Measurements from ENCODE around the gene WTIP.
"Not testable (repeated sequence)": the region's sequence is repeated elsewhere in the genome, so short reads cannot be mapped to it uniquely, and the experiment has no call there.

WTIP gene

DNA sequence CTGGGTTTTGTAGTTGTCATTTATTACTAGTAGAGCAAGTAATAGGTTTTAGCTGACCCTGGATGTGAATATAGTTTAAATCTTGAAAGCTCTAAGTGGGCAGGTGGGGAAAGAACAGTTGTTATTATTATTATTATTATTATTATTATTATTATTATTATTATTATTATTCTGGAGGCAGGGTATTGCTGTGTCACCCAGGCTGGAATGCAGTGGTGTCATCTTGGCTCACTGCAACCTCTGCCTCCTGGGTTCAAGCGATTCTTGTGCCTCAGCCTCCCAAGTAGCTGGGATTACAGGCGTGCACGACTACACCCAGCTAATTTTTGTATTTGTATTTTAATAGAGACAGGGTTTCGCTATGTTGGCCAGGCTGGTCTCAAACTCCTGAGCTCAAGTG, 3.1 kb upstream of the WTIP start:
- not testable (repeated sequence) for DNase-seq (ENCODE audit: low read depth)

DNA sequence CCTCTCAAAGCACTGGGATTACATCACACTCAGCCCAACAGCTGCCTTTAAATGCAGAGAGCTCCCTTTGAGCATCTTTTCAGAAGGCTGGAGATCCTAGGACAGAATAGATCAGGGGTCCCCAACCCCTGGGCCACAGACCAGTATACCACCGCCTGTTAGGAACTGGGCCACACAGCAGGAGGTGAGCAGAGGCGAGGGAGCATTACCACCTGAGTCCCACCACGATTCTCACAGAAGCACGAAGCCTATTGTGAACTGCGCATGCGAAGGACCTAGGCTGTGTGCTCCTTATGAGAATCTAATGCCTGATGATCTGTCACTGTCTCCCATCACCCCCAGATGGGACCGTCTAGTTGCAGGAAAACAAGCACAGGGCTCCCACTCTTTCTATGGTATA, 2.2 kb upstream of the WTIP start:
- no peak for DNase-seq (ENCODE audit: low read depth)

DNA sequence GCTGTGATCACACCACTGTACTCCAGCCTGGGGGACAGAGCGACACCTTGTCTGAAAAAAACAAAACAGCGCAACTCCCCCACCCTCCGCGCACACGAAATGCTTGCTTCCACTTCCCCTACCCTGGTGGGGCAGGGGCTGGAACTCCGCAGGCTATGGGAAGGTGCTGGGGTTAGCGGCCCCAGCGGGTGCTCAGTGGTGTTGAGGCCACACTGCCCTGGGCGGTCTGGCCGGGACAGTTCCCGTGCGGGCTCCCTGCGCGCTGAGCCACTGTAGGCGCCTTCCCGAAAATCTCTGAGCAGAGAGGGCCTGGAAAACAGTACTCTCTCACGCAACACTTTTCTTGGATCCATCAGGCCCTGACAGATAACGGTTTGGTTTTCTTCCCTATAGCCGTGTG, 1.1 kb upstream of the WTIP start:
- no peak for DNase-seq (ENCODE audit: low read depth)

DNA sequence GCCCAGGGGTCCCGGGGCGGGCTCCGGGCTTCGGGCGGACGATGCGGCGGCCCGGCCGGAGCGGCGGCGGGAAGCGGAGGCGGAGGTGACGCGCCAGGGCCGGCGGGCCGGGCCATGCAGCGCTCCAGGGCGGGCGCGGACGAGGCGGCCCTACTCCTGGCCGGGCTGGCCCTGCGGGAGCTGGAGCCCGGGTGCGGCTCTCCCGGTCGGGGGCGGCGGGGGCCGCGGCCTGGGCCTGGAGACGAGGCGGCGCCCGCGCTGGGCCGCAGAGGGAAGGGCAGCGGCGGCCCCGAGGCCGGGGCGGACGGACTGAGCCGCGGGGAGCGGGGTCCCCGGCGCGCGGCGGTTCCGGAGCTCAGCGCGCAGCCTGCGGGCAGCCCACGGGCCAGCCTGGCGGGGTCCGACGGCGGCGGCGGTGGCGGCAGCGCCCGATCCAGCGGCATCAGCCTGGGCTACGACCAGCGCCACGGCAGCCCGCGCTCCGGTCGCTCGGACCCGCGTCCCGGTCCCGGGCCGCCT, 362 bp downstream of the WTIP start:
- DNase-seq (ENCODE audit: low read depth) = no peak

DNA sequence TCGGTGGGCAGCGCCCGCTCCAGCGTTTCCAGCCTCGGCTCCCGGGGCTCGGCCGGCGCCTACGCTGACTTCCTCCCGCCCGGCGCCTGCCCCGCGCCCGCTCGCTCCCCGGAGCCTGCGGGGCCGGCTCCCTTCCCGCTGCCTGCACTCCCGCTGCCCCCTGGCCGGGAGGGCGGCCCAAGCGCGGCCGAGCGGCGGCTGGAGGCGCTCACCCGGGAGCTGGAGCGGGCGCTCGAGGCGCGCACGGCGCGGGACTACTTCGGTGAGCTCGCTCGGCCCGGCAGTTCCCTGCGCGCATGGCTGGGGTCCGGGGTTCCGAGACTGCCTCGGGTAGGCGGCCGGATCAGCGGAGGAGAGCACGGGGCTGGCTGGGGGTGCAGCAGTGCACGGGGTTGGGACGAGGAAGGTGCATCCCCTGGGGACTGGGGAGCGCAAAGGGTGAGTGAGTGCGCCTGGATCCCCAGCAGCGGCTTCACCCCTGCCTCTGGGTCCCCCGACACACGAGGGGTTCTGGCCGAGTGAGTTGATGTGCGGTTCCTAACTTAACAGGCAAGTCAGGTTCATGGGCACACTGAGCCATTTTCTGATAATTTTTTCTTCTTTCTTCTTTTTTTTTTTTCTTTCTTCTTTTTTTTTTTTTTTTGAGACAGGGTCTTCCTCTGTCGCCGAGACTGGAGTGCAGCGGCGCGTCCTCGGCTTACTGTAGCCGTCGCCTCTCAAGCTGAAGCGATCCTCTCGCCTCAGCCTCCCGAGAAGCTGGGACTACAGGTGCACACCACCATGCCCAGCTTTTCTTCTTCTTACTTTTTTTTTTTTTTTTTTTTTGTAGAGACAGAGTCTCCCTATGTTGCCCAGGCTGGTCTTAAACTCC, 1.1 kb downstream of the WTIP start:
- no peak for DNase-seq (ENCODE audit: low read depth)

DNA sequence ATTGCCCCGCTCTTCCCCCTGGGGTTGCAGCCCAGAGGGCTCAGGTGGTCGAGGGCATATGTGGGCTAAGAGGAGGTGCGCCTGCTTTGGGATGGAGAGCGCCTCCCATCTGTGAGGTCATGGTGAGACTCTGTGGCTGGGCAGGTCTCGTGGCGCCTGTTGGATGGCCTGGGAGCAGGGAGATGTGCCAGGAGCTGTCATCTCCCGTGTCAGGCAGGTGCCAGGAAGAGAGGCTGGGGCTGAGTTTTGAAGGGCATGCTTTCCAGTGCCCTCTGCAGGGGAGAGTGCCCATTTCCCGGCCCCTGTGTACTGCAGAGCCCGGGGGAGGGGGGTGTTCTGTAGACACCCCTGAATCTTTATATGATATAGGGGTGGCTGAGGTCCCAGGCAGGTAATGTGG, 2.8 kb downstream of the WTIP start:
- no peak for DNase-seq (ENCODE audit: low read depth)

- no peak for DNase-seq (ENCODE audit: low read depth)
Observed at GRCh38 chr19:34485831-34486230, 4.3 kb downstream of the WTIP start.

GRCh38 chr19:34487651-34488051, 6.1 kb downstream of the WTIP start:
- no peak for DNase-seq (ENCODE audit: low read depth)

DNA sequence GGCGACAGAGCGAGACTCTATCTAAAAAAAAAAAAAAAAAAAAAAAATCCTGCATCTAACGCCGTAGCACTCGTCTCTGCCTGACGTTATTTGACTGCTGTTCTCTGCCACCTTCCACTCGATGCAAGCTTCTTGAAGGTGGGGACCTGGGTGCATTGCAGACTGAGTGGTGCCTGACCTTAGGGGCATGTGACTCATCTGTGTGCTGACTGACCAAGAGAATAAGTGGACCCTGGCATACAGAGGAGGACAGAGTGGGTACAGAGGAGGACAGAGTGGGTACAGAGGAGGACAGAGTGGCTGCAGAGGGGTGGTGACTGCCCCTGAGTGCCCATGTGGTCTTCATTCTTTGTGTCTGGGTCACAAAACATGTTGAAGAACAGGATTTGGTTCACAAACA, 7.6 kb downstream of the WTIP start:
- no peak for DNase-seq (ENCODE audit: low read depth)

DNA sequence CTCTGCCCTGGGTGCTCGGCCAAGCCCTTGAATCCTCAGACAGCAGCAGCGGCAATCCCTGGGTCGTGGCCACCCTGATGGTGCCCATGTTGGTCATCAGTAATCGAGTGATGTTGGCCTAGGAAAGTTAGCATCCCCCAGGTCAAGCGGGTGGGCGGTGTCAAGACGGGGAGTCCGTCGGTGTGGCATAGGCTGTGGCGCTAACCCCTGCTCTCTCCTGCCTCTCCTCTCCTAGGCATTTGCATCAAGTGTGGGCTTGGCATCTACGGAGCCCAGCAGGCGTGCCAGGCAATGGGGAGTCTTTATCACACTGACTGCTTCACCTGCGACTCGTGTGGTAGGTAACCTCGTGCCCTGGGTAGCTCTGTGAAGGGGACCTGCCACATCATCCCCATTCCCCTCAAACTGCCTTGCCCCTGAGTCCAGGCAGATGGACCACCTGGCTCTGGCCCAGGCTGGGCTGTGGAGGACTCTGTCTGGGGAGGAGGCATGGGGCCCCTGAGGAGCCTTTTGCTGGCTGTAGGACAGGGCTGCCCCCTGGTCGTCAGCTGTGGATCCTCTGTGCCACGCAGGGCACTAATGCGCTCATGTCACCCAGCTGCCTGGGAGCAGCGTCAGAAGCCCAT, 8.7 kb downstream of the WTIP start:
- DNase-seq (ENCODE audit: low read depth) = no peak

GRCh38 chr19:34493038-34493648, 11.6 kb downstream of the WTIP start:
- no peak for DNase-seq (ENCODE audit: low read depth)

- no peak for DNase-seq (ENCODE audit: low read depth)
Observed at GRCh38 chr19:34493649-34494044, 12.1 kb downstream of the WTIP start.

GRCh38 chr19:34494601-34495000, 13.0 kb downstream of the WTIP start:
- DNase-seq (ENCODE audit: low read depth) = no peak

DNA sequence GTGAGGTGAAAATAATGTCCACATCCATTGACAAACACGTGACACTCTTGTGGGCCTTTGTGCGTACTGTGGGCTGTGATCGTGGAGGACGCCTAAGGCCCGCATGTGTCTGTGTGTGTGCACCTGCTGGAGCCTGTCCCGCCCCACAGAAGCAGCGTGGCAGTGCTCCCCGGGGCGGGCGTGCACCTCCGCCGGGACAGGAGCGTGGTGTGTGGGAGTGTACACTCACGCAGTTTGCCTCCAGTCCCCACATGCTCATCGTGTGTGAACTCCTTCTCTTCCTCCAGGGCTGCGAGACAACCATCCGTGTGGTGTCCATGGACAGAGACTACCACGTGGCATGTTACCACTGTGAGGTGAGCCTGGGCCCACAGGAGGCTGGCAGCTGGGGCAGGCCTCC, 13.9 kb downstream of the WTIP start:
- DNase-seq (ENCODE audit: low read depth) = no peak

DNA sequence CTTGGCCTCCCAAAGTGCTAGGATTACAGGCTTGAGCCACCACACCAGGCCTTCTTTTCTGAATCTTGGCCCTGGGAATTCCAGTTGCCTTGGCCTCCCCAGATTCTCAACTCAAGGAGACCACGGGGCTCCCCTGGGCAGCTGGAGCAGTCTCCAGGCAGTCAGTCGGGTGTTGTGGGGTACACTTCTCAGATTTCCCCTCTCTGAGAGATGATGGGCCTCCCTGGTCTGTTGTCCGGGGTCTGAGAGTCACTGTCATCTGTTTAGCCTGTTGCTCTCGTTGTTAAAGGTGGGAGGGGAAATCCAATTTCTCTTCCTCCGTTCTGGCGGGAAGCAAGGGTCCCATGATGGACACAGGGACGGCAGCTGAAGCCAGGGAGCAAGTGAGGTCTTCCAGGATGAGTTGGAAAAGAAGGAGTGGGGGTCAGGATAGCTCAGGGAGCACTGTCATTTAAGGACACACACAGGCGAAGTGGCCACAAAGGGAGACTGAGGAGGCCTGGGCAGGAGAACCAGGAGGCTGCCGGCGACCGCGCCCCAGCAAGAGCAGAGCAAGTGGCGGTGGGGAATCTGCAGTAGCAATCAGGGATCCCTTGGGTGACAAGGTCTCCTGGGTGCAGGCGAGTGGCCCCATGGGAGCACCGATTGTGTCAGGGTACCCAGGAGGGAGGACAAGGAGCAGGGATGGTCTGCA, 15.7 kb downstream of the WTIP start:
- no peak for DNase-seq (ENCODE audit: low read depth)

DNA sequence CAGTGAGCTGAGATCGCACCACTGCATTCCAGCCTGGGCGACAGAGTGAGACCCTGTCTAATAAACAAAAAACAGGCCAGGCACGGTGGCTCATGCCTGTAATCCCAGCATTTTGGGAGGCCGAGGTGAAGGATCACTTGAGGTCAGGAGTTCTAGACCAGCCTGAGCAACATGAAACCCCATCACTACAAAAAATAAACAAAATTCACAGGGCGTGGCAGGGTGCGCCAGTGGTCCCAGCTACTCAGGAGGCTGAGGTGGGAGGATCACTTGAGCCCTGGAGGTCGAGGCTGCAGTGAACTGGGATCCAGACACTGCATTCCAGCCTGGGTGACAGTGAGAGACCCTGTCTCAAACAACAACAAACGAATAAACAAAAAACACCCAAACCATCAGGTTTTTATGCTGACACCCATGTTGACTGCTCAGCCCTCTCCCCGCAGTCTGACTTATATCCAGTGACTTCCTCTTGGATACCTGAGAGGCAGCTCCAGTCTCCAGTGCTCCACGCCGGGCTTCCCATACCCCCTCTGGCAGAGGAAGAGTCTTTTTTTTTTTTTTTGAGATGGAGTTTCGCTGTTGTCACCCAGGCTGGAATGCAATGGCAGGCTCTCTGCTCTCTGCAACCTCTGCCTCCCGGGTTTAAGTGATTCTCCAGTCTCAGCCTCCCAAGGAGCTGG, 17.7 kb downstream of the WTIP start:
- DNase-seq (ENCODE audit: low read depth) = no peak

GRCh38 chr19:34500656-34501120, 19.1 kb downstream of the WTIP start:
- DNase-seq (ENCODE audit: low read depth) = no peak

DNA sequence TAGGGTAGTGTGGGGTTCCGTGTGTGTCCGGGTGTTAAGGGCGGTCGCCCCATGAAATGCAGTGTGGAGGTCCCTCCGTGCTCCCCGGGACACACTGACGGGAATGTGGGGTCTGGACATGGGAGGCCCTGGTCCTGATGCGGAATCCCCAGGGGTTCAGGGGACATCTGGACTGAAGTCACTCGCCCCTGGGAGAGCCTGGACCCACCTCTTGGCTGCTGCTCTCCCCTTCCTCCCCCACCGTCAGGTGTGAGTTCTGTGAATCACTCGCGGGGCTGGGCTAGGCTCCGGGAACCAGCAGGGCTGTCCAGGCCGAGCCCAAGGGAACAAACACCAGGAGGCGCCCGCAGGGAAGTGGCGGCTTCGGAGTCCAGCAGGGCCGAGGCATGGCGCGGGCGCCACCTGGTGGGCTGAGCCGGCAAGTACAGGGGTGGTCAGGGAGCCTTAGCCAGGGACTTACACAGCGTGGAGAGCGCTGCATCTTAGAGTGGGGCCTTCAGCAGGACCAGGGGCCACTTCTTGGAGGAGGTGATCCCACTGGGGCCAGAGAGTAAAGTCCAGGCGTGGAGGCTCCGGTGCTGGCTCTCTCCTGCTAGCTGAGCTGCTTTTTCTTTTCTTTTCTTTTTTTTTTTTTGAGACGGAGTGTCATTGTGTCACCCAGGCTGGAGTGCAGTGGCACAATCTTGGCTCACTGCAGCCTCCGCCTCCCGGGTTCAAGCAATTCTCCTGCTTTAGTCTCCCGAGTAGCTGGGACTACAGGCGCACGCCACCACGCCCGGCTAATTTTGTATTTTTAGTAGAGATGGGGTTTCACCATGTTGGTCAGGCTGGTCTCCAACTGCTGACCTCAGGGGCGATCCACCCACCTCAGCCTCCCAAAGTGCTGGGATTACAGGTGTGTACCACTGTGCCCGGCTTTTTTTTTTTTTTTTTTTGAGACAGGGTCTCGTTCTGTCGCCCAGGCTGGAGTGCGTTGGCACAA, 20.1 kb downstream of the WTIP start:
- DNase-seq (ENCODE audit: low read depth) = peak; percentile 34

DNA sequence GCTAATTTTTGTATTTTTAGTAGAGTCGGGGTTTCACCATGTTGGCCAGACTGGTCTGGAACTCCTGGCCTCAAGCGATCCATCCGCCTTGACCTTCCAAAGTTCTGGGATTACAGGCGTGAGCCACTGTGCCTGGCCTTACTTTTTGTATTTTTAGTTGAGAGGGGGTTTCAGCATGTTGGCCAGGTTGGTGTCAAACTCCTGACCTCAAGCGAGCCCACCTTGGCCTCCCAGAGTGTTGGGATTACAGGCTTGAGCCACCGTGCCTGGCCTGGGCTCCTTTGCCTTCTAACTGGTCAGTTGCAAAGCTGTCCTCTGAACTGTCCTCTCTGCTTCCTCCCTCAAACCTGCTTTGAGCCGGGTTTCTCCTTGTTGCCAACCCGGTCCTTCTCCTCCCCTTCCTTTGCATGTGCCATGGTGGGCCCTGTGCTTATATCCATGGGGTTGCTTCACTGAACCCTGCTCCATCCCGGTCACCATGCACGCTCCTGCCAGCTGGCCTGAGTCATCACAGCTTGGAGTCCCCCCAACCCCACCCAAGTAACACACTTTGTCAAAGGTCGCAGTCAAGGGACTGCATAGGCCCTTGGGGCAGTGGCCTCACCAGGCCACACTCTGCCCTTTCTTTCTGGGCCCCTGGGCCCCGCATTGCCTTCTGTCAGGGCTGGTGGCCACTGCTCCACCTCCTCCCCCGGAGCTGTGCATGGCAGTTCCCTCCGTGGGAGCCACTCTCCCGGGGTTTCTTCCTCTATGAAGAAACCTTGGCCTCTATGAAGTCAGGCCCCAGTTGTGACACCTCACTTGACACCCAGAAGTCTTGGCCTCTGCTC, 21.2 kb downstream of the WTIP start:
- DNase-seq (ENCODE audit: low read depth) = no peak
